SK-N-SH (cell line): ENCODE measurements around the gene RITA1. TPM values are rescaled to one million over a fixed set of nuclear protein-coding genes. Genes with fewer than 3 reads are reported as not detected.

Source experiments
- CTCF ChIA-PET: fragments of 300-600, 350-600 bp; formaldehyde crosslinking; extraction: SDS; loops from one replicate; lab custom pipeline; 2021; lab: Yijun Ruan, JAX
- POLR2A ChIA-PET: fragments of 350-600 bp; sonication (Branson Sonifier 250); formaldehyde crosslinking; extraction: SDS; loops from one replicate; lab custom pipeline; 2020; ENCODE audit warnings: antibody characterized with exemption, inconsistent platforms; lab: Yijun Ruan, JAX
- DNase-seq: peaks from one replicate; pipeline ENCODE4 v3.0.0; 2012
- H2AFZ ChIP-seq: fragments of 200-600 bp; sonication (generic); 2 replicates; pipeline ENCODE4 v1.8.1; 2016; ENCODE audit warnings: antibody characterized with exemption, mild to moderate bottlenecking, low read depth
- H3F3A ChIP-seq: fragments of 200-600 bp; sonication (generic); replicated peaks from 2 replicates; pipeline ENCODE3; 2016; ENCODE audit warnings: antibody characterized with exemption, mild to moderate bottlenecking; ENCODE audit not compliant: insufficient read depth
- H3K27ac ChIP-seq, 2 experiments: fragments of 200-500 bp in 1 of 2; fragments of 200-600 bp in 1 of 2; sonication (Bioruptor generic) in 1 of 2; sonication (generic), shearing (Covaris generic) in 1 of 2; 2 replicates each; pipeline versions ENCODE4 v1.5.1 to v1.6.1; 2014 to 2016; ENCODE audit warnings: low read depth in 2 of 2, inconsistent platforms in 1 of 2, low read length in 1 of 2, mild to moderate bottlenecking in 1 of 2, mixed read lengths in 1 of 2
- H3K27me3 ChIP-seq: fragments of 200-600 bp; sonication (generic), shearing (Covaris generic); 2 replicates; pipeline ENCODE4 v1.6.1; 2016; ENCODE audit warnings: mixed run types; ENCODE audit not compliant: insufficient read depth
- H3K36me3 ChIP-seq, 2 experiments: fragments of 200-500 bp in 1 of 2; fragments of 200-600 bp in 1 of 2; sonication (Bioruptor generic) in 1 of 2; sonication (generic) in 1 of 2; replicated peaks in 1 of 2; 2 replicates each; pipeline versions ENCODE3 to v1.5.1; 2014 to 2016; ENCODE audit warnings: low read length in 1 of 2, mild to moderate bottlenecking in 1 of 2; ENCODE audit not compliant: insufficient read depth in 2 of 2, control insufficient read depth in 1 of 2
- H3K4me1 ChIP-seq, 2 experiments: fragments of 200-500 bp in 1 of 2; fragments of 200-600 bp in 1 of 2; sonication (Bioruptor generic) in 1 of 2; sonication (generic), shearing (Covaris generic) in 1 of 2; 2 replicates each; pipeline versions ENCODE4 v1.5.1 to v1.6.1; 2014 to 2016; ENCODE audit warnings: low read depth in 1 of 2, low read length in 1 of 2, mixed run types in 1 of 2; ENCODE audit not compliant: insufficient read depth in 2 of 2, control insufficient read depth in 1 of 2
- H3K4me2 ChIP-seq: fragments of 200-600 bp; sonication (generic), shearing (Covaris generic); 2 replicates; pipeline ENCODE4 v1.6.1; 2017; ENCODE audit warnings: mixed run types
- H3K4me3 ChIP-seq, 2 experiments: fragments of 200-500 bp in 1 of 2; fragments of 200-600 bp in 1 of 2; sonication (Bioruptor generic) in 1 of 2; sonication (generic), shearing (Covaris generic) in 1 of 2; 2 replicates each; pipeline versions ENCODE4 v1.5.1 to v1.8.1; 2014 to 2016; ENCODE audit warnings: low read depth in 2 of 2, inconsistent platforms in 1 of 2, low read length in 1 of 2, mild to moderate bottlenecking in 1 of 2, mixed read lengths in 1 of 2, moderate library complexity in 1 of 2
- H3K79me2 ChIP-seq: fragments of 200-600 bp; sonication (generic); 2 replicates; pipeline ENCODE4 v1.8.1; 2017; ENCODE audit warnings: mild to moderate bottlenecking; ENCODE audit not compliant: insufficient read depth
- H3K9ac ChIP-seq: fragments of 200-600 bp; sonication (generic); 2 replicates; pipeline ENCODE4 v1.6.1; 2017; ENCODE audit warnings: mixed run types
- H3K9me2 ChIP-seq: fragments of 200-600 bp; sonication (generic); 2 replicates; pipeline ENCODE4 v1.6.1; 2017; ENCODE audit warnings: mixed run types
- H3K9me3 ChIP-seq: fragments of 200-600 bp; sonication (generic); 2 replicates; pipeline ENCODE4 v1.6.1; 2017; ENCODE audit warnings: mixed run types, mild to moderate bottlenecking, moderate library complexity
- H4K20me1 ChIP-seq: fragments of 200-600 bp; sonication (generic); 2 replicates; pipeline ENCODE4 v1.6.1; 2017; ENCODE audit warnings: mild to moderate bottlenecking, mixed run types; ENCODE audit not compliant: insufficient read depth
- EP300 ChIP-seq, 2 experiments: IDR thresholded peaks; 2 replicates each; pipeline versions ENCODE4 v1.4.0 to v1.6.1; 2012; ENCODE audit warnings: borderline replicate concordance in 1 of 2, low read depth in 1 of 2, low read length in 1 of 2
- FOSL2 ChIP-seq: IDR thresholded peaks from 2 replicates; pipeline ENCODE4 v1.4.0; 2012; ENCODE audit warnings: low read depth, mild to moderate bottlenecking, moderate library complexity, borderline replicate concordance
- FOXJ3 ChIP-seq: sonication (generic); formaldehyde crosslinking; IDR thresholded peaks from 2 replicates; pipeline ENCODE4 v1.5.1; 2020; ENCODE audit warnings: mild to moderate bottlenecking, missing genetic modification reagents
- FOXM1 ChIP-seq: IDR thresholded peaks from 2 replicates; pipeline ENCODE4 v1.4.0; 2012; ENCODE audit warnings: low read depth, mild to moderate bottlenecking
- GATA2 ChIP-seq: sonication (generic); formaldehyde crosslinking; IDR thresholded peaks from 2 replicates; pipeline ENCODE4 v1.5.0; 2020; ENCODE audit warnings: mild to moderate bottlenecking, missing genetic modification reagents
- JUND ChIP-seq: IDR thresholded peaks from 2 replicates; pipeline ENCODE4 v1.4.0; 2012
- MXI1 ChIP-seq: IDR thresholded peaks from 2 replicates; pipeline ENCODE4 v1.6.1; 2012; ENCODE audit warnings: mild to moderate bottlenecking, low read depth, low read length, improper control_type of control experiment
- NRF1 ChIP-seq: IDR thresholded peaks from 2 replicates; pipeline ENCODE4 v1.6.1; 2012; ENCODE audit warnings: low read depth, mild to moderate bottlenecking, low read length
- PBX3 ChIP-seq: IDR thresholded peaks from 2 replicates; pipeline ENCODE4; 2012
- POLR2AphosphoS5 ChIP-seq: IDR thresholded peaks from 2 replicates; pipeline ENCODE4 v1.6.1; 2012; ENCODE audit warnings: low read depth, low read length
- RCOR1 ChIP-seq: fragments of 150-350 bp; IDR thresholded peaks from 2 replicates; pipeline ENCODE4 v1.6.1; 2017; ENCODE audit warnings: antibody characterized with exemption, low read length
- REST ChIP-seq: IDR thresholded peaks from 2 replicates; pipeline ENCODE4 v1.6.1; 2012; ENCODE audit warnings: mild to moderate bottlenecking, low read depth, low read length, moderate library complexity
- RFX5 ChIP-seq: IDR thresholded peaks from 2 replicates; pipeline ENCODE4 v1.6.1; 2012; ENCODE audit warnings: mild to moderate bottlenecking, improper control_type of control experiment, low read length
- RXRA ChIP-seq: IDR thresholded peaks from 2 replicates; pipeline ENCODE4 v1.4.0; 2012; ENCODE audit warnings: low read depth, mild to moderate bottlenecking, borderline replicate concordance
- SMC3 ChIP-seq: IDR thresholded peaks from 2 replicates; pipeline ENCODE4 v1.6.1; 2012; ENCODE audit warnings: low read depth, low read length, improper control_type of control experiment
- TCF12 ChIP-seq: IDR thresholded peaks from 2 replicates; pipeline ENCODE4 v1.4.0; 2012
- USF1 ChIP-seq: IDR thresholded peaks from 2 replicates; pipeline ENCODE4 v1.4.0; 2012; ENCODE audit warnings: low read depth, borderline replicate concordance
- WGBS: methylation state at CpG from one replicate; pipeline ENCODE4 v1.1.6; 2017; ENCODE audit warnings: low lambda C conversion rate; 5-methylcytosine and 5-hydroxymethylcytosine counted together
- polyA plus RNA-seq, 3 experiments: library from polyadenylated mRNA; depleted of rRNA; stranded (reverse); fragments of >200 nt; gene quantifications; 2 replicates each; pipeline ENCODE4 v1.2.3, GENCODE V29; 2012
- TF ChIP-seq, protein P1 (sequence below): fragments of 150-350 bp; IDR thresholded peaks from 2 replicates; pipeline ENCODE4 v1.6.1; 2017; ENCODE audit warnings: antibody characterized with exemption, low read length, low read depth, borderline replicate concordance
- TF ChIP-seq, protein P2 (sequence below): fragments of 200-600 bp; sonication (generic); IDR thresholded peaks from 2 replicates; pipeline ENCODE4 v1.6.1; 2017; ENCODE audit warnings: antibody characterized with exemption, mild to moderate bottlenecking, moderate library complexity

RITA1 gene
- polyA plus RNA-seq, 1 of the 3 experiments (the other 2 are of a cell fraction), result 21.1 TPM

GRCh38 chr12:113172185-113172584 is 13.3 kb upstream of the RITA1 start:
- no peaks in the 10 kb centered on the region for H4K20me1 ChIP-seq
- H3K9me3 ChIP-seq, result no peaks in the 10 kb centered on the region
- no peaks in the 10 kb centered on the region for H3K79me2 ChIP-seq
- no peak overlapping the region for H3K9ac ChIP-seq
- CTCF ChIA-PET, result interaction anchor here (1.0 to 10.9 kb wide), 6 partner anchors 11 to 179 kb away, joined by 3 to 113 read pairs (median 10); no protein-coding TSS in a partner anchor
- TF ChIP-seq REST (no peak), FOXM1 (no peak)
- TF ChIP-seq, protein P1, sequence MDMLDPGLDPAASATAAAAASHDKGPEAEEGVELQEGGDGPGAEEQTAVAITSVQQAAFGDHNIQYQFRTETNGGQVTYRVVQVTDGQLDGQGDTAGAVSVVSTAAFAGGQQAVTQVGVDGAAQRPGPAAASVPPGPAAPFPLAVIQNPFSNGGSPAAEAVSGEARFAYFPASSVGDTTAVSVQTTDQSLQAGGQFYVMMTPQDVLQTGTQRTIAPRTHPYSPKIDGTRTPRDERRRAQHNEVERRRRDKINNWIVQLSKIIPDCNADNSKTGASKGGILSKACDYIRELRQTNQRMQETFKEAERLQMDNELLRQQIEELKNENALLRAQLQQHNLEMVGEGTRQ, result no peak
- TF ChIP-seq, all 33 proteins: peak for 0
- Histone ChIP-seq H3K27ac (no peak overlapping the region), H3K4me2 (no peak overlapping the region), H3K36me3 (peaks cover 44 to 55% of the 10 kb centered on the region in 2 experiments), H3K9me2 (no peaks in the 10 kb centered on the region), H3K4me1 (no peaks in the 10 kb centered on the region), H3K27me3 (no peaks in the 10 kb centered on the region), H3F3A (no peaks in the 10 kb centered on the region), H2AFZ (no peak overlapping the region), H3K4me3 (no peak overlapping the region)
- POLR2A ChIA-PET, result no interaction called here
- WGBS, result 97% methylated on average over 16 of the region's 20 CpGs
- DNase-seq, result no peak

- Histone ChIP-seq H3K4me2 (no peak overlapping the region), H3K4me1 (no peaks in the 10 kb centered on the region), H3K9ac (no peak overlapping the region), H3K79me2 (no peaks in the 10 kb centered on the region), H3K9me2 (no peaks in the 10 kb centered on the region), H4K20me1 (no peaks in the 10 kb centered on the region), H3K9me3 (no peaks in the 10 kb centered on the region), H3K36me3 (peaks cover 54 to 62% of the 10 kb centered on the region in 2 experiments), H3K27me3 (no peaks in the 10 kb centered on the region), H3K4me3 (no peak overlapping the region), H3F3A (no peaks in the 10 kb centered on the region), H2AFZ (no peak overlapping the region), H3K27ac (no peak overlapping the region)
- ChIA-PET POLR2A (interaction anchor here (1.3 kb wide), 1 partner anchor 11 kb away, joined by 3 read pairs; no protein-coding TSS in a partner anchor), CTCF (interaction anchor here (1.0 to 10.9 kb wide), 18 partner anchors 8 to 762 kb away, joined by 3 to 113 read pairs (median 10); partner anchors contain the start of genes DDX54 and DTX1)
- WGBS, result 96% methylated on average over 7 of the region's 7 CpGs
- DNase-seq, result no peak
- TF ChIP-seq PBX3, result no peak
- TF ChIP-seq RXRA, result no peak
- no peak for TF ChIP-seq FOXM1
- TF ChIP-seq SMC3, result no peak
- TF ChIP-seq POLR2AphosphoS5, result no peak
- TF ChIP-seq FOXJ3, result no peak
- no peak for TF ChIP-seq FOSL2
- no peak for TF ChIP-seq TCF12
- TF ChIP-seq, protein P2, sequence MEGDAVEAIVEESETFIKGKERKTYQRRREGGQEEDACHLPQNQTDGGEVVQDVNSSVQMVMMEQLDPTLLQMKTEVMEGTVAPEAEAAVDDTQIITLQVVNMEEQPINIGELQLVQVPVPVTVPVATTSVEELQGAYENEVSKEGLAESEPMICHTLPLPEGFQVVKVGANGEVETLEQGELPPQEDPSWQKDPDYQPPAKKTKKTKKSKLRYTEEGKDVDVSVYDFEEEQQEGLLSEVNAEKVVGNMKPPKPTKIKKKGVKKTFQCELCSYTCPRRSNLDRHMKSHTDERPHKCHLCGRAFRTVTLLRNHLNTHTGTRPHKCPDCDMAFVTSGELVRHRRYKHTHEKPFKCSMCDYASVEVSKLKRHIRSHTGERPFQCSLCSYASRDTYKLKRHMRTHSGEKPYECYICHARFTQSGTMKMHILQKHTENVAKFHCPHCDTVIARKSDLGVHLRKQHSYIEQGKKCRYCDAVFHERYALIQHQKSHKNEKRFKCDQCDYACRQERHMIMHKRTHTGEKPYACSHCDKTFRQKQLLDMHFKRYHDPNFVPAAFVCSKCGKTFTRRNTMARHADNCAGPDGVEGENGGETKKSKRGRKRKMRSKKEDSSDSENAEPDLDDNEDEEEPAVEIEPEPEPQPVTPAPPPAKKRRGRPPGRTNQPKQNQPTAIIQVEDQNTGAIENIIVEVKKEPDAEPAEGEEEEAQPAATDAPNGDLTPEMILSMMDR, result no peak
- TF ChIP-seq MXI1, result no peak
- no peak for TF ChIP-seq EP300 (IDR thresholded peaks at IDR 0.05; ENCODE audit: borderline replicate concordance in 1 of 2, low read depth in 1 of 2, low read length in 1 of 2)
- no peak for TF ChIP-seq RCOR1
- TF ChIP-seq RFX5, result no peak
- no peak for TF ChIP-seq GATA2 (CRISPR knock-in tag)
- no peak for TF ChIP-seq NRF1
- no peak for TF ChIP-seq USF1
- no peak for TF ChIP-seq JUND
Observed at GRCh38 chr12:113173081-113173698, 12.3 kb upstream of the RITA1 start.
